HG02610 (cell line): Measurements from ENCODE around the gene LCORL.
"Not testable (repeated sequence)": the region's sequence is repeated elsewhere in the genome, so short reads cannot be mapped to it uniquely, and the experiment has no call there.

Experiments
- ATAC-seq: cut with Tn5 transposase; IDR thresholded peaks from one replicate; pipeline ENCODE4 v1.9.1; 2021; ENCODE audit warnings: mild to moderate bottlenecking, moderate library complexity; ENCODE audit not compliant: unreplicated experiment

The LCORL gene

DNA sequence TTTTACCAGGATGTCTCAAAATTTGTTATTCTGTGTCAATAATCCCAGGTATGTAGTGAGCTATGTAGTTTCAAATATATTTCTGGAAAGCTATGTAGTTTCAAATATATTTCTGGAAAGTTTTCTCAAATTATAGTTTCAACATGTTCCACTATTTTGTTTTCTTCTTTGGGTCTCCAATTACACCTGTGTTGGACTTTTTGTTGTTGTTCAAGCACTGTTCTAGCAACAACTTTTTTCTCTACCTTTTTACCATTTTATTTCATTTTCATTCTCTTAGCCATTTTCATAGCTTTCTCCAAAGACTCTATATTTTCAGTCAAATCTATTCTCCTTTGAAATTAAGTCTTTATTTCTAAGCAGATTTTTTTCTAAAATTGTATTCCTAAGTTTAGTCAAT, 88.4 kb downstream of the LCORL start:
- ATAC-seq = no peak

DNA sequence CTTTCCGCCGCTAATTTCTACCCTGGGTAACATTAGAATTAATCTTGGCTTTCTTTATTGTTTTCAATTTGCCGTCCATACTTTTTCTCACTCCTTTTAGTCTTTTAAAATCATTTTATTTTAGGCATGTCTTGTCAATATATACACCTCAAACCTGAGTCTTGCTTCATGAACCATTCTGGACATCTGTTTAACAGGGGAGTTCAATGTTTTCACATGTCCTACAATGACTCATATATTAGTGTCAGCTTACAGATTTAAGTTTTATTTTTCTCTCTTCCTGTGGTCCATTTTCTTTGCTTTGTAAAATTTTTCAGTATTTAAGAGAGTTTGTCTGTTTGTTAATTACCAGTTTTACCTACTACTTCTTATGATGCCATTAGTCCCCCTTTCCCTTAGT, 89.5 kb downstream of the LCORL start:
- ATAC-seq = no peak

DNA sequence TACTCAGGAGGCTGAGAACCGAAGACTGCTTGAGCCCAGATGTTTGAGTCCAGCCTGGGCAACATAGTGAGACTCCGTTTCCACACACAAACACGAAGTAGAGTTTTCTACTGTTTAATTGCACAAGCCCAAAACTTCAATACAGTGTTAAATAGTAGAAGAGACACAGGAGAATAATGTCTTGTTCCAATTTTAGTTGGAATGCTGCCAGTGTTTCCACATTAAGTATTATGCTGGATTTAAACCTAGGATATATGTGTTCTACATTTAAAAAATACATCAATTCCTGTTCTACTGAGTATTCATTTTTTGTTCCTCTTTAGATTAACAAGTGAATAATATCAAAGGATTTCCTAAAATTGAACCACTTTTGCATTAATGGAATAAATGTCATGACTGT, 91.3 kb downstream of the LCORL start:
- ATAC-seq = no peak

DNA sequence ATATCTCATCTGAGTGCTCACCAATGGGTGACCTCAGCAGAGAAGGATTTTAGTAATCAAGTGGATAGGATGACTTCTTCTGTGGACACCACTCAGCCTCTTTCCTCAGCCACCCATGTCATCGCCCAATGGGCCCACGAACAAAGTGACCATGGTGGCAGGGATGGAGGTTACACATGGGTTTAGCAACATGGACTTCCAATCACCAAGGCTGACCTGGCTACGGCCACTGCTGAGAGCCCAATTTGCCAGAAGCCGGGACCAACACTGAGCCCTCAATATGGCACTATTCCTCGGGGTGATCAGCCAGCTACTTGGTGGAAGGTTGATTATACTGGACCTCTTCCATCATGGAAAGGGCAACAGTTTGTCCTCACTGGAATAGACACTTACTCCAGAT, 97.4 kb downstream of the LCORL start:
- ATAC-seq = no peak

DNA sequence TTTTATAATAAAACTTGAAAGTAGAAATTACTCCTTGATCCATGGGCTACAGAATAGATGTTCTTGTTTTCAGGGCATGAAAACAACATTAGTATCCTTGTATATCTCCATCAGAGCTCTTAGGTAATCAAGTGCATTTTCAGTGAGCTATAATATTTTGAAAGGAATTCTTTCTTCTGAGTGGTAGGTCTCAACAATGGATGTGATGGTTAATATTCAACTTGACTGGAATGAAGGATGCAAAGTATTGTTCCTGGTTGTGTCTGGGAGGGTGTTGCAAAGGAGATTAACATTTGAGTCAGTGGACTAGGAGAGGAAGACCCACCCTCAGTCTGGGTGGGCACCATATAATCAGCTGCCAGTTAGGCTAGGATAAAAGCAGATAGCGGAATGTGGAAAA, 100.1 kb downstream of the LCORL start:
- no peak for ATAC-seq

DNA sequence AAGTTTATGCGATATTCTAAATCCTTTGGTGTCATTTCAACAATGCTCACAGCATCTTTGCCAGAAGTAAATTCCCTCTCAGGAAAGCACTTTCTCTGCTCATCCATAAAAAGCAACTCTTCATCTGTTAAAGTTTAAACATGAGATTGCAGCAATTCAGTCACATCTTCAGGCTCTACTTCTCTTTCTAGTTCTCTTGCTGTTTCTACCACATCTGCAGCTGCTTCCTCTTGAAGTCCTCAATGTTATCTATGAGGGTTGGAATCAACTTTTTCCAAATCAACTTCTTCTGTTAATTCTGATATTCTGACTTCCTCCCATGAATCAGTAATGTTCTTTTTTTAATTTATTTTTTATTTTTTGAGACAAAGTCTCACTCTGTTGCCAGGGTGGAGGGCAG, 100.9 kb downstream of the LCORL start:
- ATAC-seq = no peak

DNA sequence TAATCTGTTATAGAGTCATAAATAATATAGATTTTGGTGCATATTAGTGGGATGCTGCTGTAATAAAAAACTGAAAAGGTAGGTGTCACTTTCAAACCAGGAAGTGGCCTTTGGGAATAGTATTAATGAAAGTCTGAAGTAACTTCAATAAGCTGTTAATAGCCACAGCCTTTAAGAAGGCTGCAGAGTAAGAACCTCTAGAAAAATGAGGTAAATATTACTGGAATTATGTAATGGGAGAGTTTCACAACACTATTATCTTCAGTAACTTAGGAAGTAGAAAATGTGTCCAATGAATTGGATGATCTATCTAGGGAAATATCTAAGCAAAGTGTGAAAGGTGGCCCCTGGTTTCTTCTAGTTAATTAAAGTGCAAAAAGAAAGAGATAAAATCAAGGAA, 106.1 kb downstream of the LCORL start:
- no peak for ATAC-seq

DNA sequence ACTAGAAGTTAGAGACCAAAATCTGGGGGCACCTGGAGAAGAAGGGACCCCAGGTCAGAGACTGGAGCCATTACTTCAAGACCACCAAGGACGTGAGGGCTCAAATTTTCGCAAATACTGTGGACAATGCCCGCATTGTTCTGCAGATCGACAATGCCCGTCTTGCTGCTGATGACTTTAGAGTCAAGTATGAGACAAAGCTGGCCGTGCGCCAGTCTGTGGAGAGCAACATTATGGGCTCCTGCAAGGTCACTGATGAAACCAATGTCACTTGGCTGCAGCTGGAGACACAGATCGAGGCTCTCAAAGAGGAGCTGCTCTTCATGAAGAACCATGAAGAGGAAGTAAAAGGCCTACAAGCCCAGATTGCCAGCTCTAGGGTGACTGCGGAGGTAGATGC, 109.5 kb downstream of the LCORL start:
- no peak for ATAC-seq

DNA sequence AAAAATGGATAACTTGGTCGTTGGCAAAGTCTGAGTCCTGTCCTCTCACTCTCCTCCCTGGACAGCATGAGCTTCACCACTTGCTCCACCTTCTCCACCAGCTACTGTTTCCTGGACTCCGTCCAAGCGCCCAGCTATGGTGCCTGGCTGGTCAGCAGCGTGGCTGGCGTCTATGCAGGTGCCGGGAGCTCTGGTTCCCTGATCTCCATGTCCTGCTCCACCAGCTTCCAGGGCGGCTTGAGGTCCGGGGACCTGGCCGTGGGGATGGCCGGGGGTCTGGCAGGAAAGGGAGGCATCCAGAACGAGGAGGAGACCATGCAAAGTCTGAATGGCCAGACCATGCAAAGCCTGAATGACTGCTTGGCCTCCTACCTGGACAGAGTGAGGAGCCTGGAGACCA, 109.9 kb downstream of the LCORL start:
- ATAC-seq = no peak

DNA sequence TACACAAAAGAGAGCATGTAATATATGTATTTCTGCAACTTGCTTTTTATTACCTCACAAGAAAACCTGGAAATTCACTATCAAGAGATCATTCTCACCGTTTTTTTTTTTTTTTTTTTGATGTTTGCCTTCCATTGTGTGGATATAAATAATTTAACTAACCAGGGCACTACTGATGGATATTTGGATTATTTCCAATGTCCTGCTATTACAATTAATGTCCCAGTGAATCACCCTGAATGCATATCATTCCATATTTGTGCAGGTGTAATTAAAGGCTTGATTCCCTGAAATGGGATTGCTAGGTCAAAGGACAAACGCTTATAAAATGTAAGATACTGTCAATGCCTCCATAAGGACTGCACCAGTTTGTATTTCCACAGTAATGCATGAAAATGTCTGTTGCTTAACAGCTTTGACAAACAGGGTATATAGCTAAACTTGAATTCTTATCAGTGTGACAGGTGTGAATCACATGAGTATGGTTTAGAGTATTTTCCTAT, 123.0 kb downstream of the LCORL start:
- no peak for ATAC-seq

DNA sequence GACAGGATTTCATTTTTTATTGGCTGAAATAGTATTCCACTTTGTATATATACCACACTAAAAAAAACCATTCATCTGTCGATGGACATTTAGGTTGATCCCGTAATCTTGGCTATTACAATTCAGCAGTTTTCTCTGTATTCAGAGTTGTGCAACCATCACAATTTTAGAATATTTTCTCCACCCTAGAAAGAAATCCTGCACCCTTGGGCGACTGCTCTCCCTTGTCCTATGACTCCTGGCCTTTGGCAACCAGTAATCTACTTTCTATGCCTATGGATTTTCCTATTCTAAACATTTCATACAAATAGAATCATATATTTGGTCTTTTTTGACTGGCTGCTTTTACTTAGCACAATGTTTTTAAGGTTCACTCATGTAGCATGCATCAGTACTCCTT, 126.1 kb downstream of the LCORL start:
- ATAC-seq = no peak

DNA sequence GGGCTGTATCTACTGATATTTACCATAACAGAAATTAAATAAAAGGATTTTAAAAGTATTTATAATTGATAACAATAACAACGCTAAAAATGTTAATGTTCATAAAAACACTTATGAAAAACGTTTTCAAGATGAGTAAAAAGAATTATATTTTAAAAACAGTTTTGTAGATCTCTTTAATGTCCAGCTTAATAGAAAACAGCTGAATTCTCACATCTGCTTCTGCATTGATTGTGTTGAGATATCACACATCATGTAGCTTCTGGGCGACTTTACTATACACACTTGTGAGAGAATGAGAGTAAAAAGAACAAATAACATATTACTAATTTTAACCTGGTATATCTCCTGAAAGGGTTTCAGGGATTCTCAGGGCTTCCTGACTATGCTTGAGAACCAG, 127.1 kb downstream of the LCORL start:
- ATAC-seq = no peak

DNA sequence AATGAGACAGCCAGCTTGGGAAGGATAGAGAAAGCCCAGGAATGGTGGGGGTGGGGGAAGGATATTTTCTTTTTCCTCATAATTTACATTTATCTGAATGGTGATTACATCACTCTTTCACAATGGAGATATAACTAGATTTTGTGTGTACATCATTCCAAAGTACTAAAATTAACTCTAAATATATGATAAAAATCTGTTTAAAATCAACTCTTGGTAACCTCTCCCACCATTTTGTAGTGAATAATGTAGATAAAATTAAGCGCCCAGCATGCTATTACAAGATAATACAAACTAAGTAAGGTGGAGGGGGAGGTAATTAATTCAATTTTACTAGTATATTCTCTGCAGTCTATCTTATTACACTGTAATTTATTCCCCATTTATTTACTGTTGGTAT, 131.9 kb downstream of the LCORL start:
- no peak for ATAC-seq

DNA sequence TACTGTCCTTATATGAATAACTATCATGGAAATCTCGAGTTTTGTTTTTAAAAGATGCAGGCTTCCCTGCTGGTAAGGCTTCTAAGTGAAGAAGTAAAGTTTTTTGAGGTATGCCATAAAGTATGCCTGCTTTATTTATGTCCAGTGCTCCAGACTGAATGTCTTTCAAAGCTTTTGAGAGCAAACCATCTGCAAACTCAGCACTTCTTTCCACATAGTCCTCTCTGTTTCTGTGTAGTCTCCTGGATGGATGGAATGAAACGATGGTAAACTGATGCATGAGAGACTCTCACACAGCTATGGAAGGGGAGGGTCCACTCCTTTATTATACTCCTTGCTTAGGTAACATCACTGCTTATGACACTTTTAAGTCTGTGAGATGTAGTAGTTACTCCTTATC, 137.0 kb downstream of the LCORL start:
- ATAC-seq = no peak

DNA sequence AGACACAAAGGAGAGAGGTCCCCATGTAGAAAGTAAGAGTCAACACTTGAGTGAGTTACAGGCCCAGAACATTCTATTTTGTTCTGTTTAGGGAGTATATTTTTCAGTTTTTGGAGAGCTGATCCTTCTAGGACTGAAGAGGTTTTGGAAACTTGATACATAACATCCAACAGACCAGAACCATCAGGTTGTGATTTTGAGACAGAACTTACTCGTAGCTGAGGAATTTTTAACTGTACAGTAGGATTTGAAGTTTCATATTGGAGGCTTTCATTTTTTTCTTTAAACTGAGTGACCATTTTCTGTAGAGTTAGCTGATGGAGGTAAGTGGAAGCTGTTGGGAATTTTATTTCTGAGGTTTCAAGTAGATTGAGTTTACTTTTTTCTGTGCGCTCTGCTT, 137.5 kb downstream of the LCORL start:
- no peak for ATAC-seq

DNA sequence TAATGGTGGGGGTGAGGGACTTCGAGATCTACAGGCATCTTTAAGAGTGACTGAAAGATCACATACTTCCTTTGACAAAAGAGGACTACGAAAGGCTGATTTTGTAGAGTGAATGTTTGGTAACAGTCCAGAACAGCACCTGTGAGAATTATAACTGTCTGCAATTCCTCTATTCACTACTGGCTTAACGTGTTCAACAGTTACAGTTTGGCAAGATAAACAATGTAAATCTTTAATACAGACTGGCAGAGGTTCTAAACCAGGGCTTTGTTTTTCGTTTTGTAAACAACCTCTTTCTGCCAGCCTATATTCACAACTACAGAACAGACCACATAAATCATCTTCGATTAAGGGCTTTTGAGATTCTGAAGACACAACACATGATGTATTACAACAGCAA, 143.9 kb downstream of the LCORL start:
- no peak for ATAC-seq

DNA sequence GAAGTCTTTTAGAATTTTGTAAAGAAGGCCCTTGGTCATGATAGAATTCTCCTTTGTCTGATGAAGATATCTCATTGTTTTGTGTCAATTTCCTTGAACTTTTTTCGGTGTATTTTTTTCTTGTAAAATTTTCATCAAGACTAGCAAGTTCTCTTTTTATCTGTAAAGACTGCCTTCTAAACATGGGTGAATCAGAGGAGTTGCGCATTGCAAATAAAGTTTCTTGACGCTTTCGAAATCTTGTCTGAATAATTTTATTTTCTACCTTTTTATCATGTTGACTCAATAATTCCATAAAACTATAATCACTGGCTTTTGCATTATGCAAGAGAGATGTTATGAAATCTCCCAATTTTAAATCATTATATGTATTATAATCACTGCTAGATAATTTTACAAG, 144.6 kb downstream of the LCORL start:
- ATAC-seq = no peak

DNA sequence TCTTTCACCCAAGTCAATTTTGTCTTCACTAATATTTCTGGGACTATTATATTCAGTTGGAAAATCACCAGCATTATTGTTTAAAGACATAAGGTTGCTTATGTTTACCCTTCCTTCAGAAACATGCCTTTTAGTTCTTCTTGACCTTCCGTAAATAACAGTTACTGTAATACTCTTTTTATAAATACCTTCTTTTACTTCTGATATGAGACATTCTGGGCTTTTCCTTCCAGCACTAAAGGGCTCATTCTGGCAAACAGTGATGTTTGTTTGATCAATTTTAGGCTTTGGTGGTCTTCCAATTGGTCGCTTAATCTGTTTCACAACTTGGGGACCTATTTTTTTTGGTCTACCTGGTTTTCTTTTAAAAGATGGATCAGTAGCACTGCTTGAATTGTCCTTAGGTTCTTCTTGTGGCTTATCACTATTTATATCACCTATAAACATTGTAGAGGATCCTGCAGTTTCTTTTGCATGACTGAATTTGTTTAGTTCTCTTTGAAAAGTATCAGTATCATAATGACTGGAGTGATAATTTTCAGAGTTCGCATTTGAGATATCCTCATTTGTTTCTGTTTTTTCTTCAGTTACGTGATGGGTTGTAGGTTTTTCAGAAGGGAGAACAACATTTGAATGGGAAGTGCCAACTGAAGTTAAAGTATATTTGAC, 146.0 kb downstream of the LCORL start:
- ATAC-seq = peak; percentile 98

DNA sequence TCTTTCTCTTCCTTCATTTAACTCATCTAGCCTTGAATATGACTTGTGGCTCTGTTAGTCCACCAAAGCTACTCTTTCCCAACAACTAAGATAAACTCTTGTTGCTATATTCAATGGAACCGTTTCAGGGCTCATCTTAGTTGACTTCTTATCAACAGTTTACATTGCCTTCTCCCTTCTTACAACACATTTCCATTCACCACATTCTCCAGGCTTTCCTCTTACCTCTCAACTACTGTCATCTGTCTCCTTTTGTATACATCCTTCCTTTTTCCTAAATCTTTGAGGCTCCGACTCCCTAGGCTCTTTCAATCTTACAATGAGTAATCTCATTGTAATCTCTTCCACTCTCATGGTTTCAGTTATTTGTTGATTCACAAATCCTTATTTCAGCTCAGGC, 152.2 kb downstream of the LCORL start:
- no peak for ATAC-seq

DNA sequence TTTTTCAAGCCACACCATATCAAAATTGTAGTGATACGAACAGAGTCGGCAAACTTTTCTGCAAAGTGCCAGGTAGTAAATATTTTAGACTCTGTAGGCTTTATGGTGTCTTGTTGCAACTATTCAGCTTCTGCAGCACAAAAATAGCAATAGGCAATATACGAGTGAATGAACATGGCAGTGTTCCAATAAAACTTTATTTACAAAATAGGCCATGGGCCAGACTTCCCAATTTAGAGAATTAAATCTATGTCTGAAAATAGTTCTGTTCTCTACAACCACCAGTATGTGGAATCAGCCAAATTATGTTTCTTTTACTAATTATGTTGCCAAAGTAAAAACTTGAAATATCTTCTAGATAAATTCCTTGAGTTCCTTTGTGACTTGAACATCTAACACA, 154.3 kb downstream of the LCORL start:
- no peak for ATAC-seq

DNA sequence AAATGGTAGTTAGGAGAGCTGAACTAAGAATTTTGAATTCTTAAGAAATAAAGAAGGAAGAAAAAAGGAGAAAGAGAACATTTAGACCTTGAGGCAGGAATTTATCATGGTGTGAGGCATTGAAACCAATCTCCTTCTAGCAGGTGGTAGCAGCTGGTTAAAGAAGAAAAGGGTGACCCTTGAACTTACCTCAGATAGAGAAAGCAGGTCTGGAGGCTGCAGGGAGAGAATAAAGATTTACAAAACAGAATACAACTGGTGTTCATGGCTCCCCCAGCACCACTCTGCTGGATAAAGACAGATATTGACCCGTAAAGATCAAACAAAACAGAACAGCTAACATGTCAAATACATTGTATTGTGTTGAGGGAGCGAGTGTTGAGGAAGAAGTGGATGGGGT, 154.7 kb downstream of the LCORL start:
- ATAC-seq = no peak

DNA sequence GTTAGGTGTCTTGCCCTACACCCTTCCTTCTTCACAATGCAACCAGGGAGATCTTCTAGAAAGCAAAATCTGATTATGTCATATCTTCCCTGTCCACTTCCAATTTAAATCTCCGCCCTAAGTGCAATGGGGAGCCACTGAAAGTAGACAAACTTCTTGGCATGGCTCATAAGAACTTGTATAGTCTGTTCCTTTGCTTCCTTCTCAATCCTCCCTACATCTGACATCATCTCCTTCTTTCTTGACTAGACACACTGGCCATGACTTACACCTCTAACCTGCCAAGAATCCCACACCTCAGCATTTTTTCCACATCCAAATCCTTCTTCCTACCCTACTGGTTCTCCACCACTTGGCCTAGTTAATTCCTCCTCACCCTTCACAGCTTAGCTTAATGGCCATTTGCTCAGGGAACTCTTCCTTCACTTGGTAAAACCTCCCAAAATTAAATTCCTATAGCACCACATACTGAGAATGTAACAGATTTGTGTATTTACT, 155.6 kb downstream of the LCORL start:
- no peak for ATAC-seq

DNA sequence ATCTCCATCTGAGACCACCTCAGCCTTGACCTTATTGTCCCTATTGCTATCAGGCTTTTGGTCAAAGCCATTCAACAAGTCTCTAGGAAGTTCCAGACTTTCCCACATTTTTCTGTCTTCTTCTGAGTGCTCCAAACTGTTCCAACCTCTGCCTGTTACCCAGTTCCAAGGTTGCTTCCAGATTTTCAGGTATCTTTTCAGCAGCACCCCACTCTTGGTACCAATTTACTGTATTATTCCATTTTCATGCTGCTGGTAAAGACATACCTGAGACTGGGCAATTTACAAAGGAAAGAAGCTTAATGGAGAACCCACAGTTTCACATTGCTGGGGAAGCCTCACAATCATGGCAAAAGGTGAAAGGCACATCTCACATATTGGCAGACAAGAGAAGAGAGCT, 159.6 kb downstream of the LCORL start:
- ATAC-seq = not testable (repeated sequence)
